Measurements from ENCODE around the gene TMC3. TPM values are rescaled to one million over a fixed set of nuclear protein-coding genes. Genes with fewer than 3 reads are reported as not detected.
A peak's percentile ranks its signal among the peaks of the same experiment; 100 is the strongest.

TMC3 gene
- total and polyA plus RNA-seq, 4 donors = 0.03 TPM; not detected in 3

- DNase-seq = peak in 1 of 3 donors; percentile 23
- Histone ChIP-seq H3K4me1 (ENCODE audit: control insufficient read depth in 5 of 5, insufficient read depth in 5 of 5, low read length in 5 of 5) (peaks cover 0 to 19% (median 0%) of the 10 kb centered on the region in 5 donors), H3K9ac (ENCODE audit: insufficient read depth in 1 of 2, low read length in 2 of 2) (no peak overlapping the region), H3K36me3 (ENCODE audit: control insufficient read depth in 4 of 4, insufficient read depth in 4 of 4, low read length in 4 of 4) (no peaks in the 10 kb centered on the region), H3K27me3 (ENCODE audit: control insufficient read depth in 3 of 3, insufficient read depth in 3 of 3, low read length in 2 of 3) (no peaks in the 10 kb centered on the region), H3K27ac (ENCODE audit: low read depth in 1 of 2, low read length in 1 of 2) (no peak overlapping the region), H3K4me3 (no peak overlapping the region), H3K9me3 (ENCODE audit: control insufficient read depth in 4 of 4, insufficient read depth in 3 of 4, low read length in 3 of 4) (no peaks in the 10 kb centered on the region)
- WGBS, 2 donors = 73 to 86% methylated on average over 9 of the region's 9 CpGs
- no peak for ATAC-seq (ENCODE audit: insufficient read depth, low FRiP score)
- TF ChIP-seq, protein P1, sequence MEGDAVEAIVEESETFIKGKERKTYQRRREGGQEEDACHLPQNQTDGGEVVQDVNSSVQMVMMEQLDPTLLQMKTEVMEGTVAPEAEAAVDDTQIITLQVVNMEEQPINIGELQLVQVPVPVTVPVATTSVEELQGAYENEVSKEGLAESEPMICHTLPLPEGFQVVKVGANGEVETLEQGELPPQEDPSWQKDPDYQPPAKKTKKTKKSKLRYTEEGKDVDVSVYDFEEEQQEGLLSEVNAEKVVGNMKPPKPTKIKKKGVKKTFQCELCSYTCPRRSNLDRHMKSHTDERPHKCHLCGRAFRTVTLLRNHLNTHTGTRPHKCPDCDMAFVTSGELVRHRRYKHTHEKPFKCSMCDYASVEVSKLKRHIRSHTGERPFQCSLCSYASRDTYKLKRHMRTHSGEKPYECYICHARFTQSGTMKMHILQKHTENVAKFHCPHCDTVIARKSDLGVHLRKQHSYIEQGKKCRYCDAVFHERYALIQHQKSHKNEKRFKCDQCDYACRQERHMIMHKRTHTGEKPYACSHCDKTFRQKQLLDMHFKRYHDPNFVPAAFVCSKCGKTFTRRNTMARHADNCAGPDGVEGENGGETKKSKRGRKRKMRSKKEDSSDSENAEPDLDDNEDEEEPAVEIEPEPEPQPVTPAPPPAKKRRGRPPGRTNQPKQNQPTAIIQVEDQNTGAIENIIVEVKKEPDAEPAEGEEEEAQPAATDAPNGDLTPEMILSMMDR (IDR thresholded peaks at IDR 0.05; ENCODE audit: control extremely low read depth, extremely low read depth) = no peak
Measured at GRCh38 chr15:81337713-81338157, 36.3 kb downstream of the TMC3 start.

GRCh38 chr15:81337241-81337640, 36.8 kb downstream of the TMC3 start:
- Histone ChIP-seq H3K4me3 (no peak overlapping the region), H3K9ac (ENCODE audit: insufficient read depth in 1 of 2, low read length in 2 of 2) (no peak overlapping the region), H3K9me3 (ENCODE audit: control insufficient read depth in 4 of 4, insufficient read depth in 3 of 4, low read length in 3 of 4) (no peaks in the 10 kb centered on the region), H3K27ac (ENCODE audit: low read depth in 1 of 2, low read length in 1 of 2) (no peak overlapping the region), H3K36me3 (ENCODE audit: control insufficient read depth in 4 of 4, insufficient read depth in 4 of 4, low read length in 4 of 4) (no peaks in the 10 kb centered on the region), H3K4me1 (ENCODE audit: control insufficient read depth in 5 of 5, insufficient read depth in 5 of 5, low read length in 5 of 5) (peaks cover 0 to 19% (median 0%) of the 10 kb centered on the region in 5 donors), H3K27me3 (ENCODE audit: control insufficient read depth in 3 of 3, insufficient read depth in 3 of 3, low read length in 2 of 3) (no peaks in the 10 kb centered on the region)
- 77 to 85% methylated on average over 3 of the region's 3 CpGs for WGBS, 2 donors
- DNase-seq (no peak), ATAC-seq (ENCODE audit: insufficient read depth, low FRiP score) (no peak)
- TF ChIP-seq, protein P1 (IDR thresholded peaks at IDR 0.05; ENCODE audit: control extremely low read depth, extremely low read depth) = no peak

GRCh38 chr15:81336568-81336967, 37.4 kb downstream of the TMC3 start:
- TF ChIP-seq, protein P1 (IDR thresholded peaks at IDR 0.05; ENCODE audit: control extremely low read depth, extremely low read depth) = no peak
- ATAC-seq (ENCODE audit: insufficient read depth, low FRiP score) = no peak
- WGBS, 2 donors = 85 to 93% methylated on average over 4 of the region's 4 CpGs

GRCh38 chr15:81335631-81336030, 38.4 kb downstream of the TMC3 start:
- Histone ChIP-seq H3K9me3 (ENCODE audit: control insufficient read depth in 4 of 4, insufficient read depth in 3 of 4, low read length in 3 of 4) (no peaks in the 10 kb centered on the region), H3K27ac (ENCODE audit: low read depth in 1 of 2, low read length in 1 of 2) (no peak overlapping the region), H3K4me3 (no peak overlapping the region), H3K36me3 (ENCODE audit: control insufficient read depth in 4 of 4, insufficient read depth in 4 of 4, low read length in 4 of 4) (no peaks in the 10 kb centered on the region), H3K27me3 (ENCODE audit: control insufficient read depth in 3 of 3, insufficient read depth in 3 of 3, low read length in 2 of 3) (no peaks in the 10 kb centered on the region), H3K9ac (ENCODE audit: insufficient read depth in 1 of 2, low read length in 2 of 2) (no peak overlapping the region), H3K4me1 (ENCODE audit: control insufficient read depth in 5 of 5, insufficient read depth in 5 of 5, low read length in 5 of 5) (peaks cover 0 to 19% (median 5%) of the 10 kb centered on the region in 5 donors)
- DNase-seq = no peak
- ATAC-seq (ENCODE audit: insufficient read depth, low FRiP score) = no peak
- TF ChIP-seq, protein P1 (IDR thresholded peaks at IDR 0.05; ENCODE audit: control extremely low read depth, extremely low read depth) = no peak
- 91 to 93% methylated on average over 4 of the region's 4 CpGs for WGBS, 2 donors

More at GRCh38 chr15:81336568-81336967, 37.4 kb downstream of the TMC3 start:
- H3K4me1 ChIP-seq (ENCODE audit: control insufficient read depth in 5 of 5, insufficient read depth in 5 of 5, low read length in 5 of 5) = peaks cover 0 to 19% (median 3%) of the 10 kb centered on the region in 5 donors
- H3K27ac ChIP-seq (ENCODE audit: low read depth in 1 of 2, low read length in 1 of 2) = no peak overlapping the region
- H3K36me3 ChIP-seq (ENCODE audit: control insufficient read depth in 4 of 4, insufficient read depth in 4 of 4, low read length in 4 of 4) = no peaks in the 10 kb centered on the region
- no peak for DNase-seq
- H3K9me3 ChIP-seq (ENCODE audit: control insufficient read depth in 4 of 4, insufficient read depth in 3 of 4, low read length in 3 of 4) = no peaks in the 10 kb centered on the region
- no peak overlapping the region for H3K9ac ChIP-seq (ENCODE audit: insufficient read depth in 1 of 2, low read length in 2 of 2)
- H3K4me3 ChIP-seq = no peak overlapping the region
- H3K27me3 ChIP-seq (ENCODE audit: control insufficient read depth in 3 of 3, insufficient read depth in 3 of 3, low read length in 2 of 3) = no peaks in the 10 kb centered on the region

Measured in lung (tissue), 12 donors.